Lower lobe of right lung (tissue), 2 donors: ENCODE data around the gene MYH2. TPM values are rescaled to one million over a fixed set of nuclear protein-coding genes. Genes with fewer than 3 reads are reported as not detected.

Source experiments
- ATAC-seq, 2 donors: fragments of 200-7000 bp; cut with Tn5 transposase; one replicate each; pipeline ENCODE4 v1.9.1; 2020 to 2022; ENCODE audit warnings: mild to moderate bottlenecking in 2 of 2, moderate library complexity in 2 of 2
- DNase-seq: peaks from one replicate; pipeline ENCODE4 v3.0.0-alpha.2; 2020
- H3K27ac ChIP-seq: fragments of 200-600 bp; one replicate; pipeline ENCODE4 v1.8.0; 2022
- H3K27me3 ChIP-seq: fragments of 200-600 bp; one replicate; pipeline ENCODE4 v1.8.0; 2022; ENCODE audit warnings: low read depth
- H3K36me3 ChIP-seq: fragments of 200-600 bp; one replicate; pipeline ENCODE4 v1.8.0; 2022; ENCODE audit warnings: mild to moderate bottlenecking
- H3K4me1 ChIP-seq: fragments of 200-600 bp; one replicate; pipeline ENCODE4 v1.8.0; 2022
- H3K4me3 ChIP-seq: fragments of 200-600 bp; one replicate; pipeline ENCODE4 v1.8.0; 2022; ENCODE audit warnings: mild to moderate bottlenecking
- H3K9me3 ChIP-seq: fragments of 200-600 bp; one replicate; pipeline ENCODE4 v1.8.0; 2022
- CTCF ChIP-seq: fragments of 200-600 bp; IDR thresholded peaks from one replicate; pipeline ENCODE4 v1.8.0; 2022; ENCODE audit warnings: antibody characterized with exemption, mild to moderate bottlenecking
- intact Hi-C: fragments of 100-400 bp; cut with DNase I; formaldehyde crosslinking; loops from one replicate; pipeline ENCODE4 v1.11.0; 2022
- long read RNA-seq: library from polyadenylated mRNA; unstranded; transcript quantifications from one replicate; pipeline ENCODE4 v2.0.0, GENCODE V29; 2021
- total RNA-seq: library from RNA; stranded (reverse); fragmentation: NEBNext Ultra II Directional; extraction: Animal tissue kit (Norgen Biotek cat#: 25700); gene quantifications from one replicate; pipeline ENCODE4 v1.2.1, GENCODE V29; 2021
- donor health status: DM: no; HTN: yes; CAD: no; lungs with severe emphysema.

Gene MYH2
- total RNA-seq, result 0.06 TPM
- long read RNA-seq, result 0 reads

- ATAC-seq, result no peak
- Histone ChIP-seq H3K36me3 (no peaks in the 10 kb centered on the region), H3K9me3 (no peaks in the 10 kb centered on the region), H3K27me3 (no peaks in the 10 kb centered on the region), H3K4me3 (no peak within 1 kb of the TSS), H3K27ac (no peak within 1 kb of the TSS), H3K4me1 (no peaks in the 10 kb centered on the region)
- no peak for DNase-seq
- no peak for TF ChIP-seq CTCF
- intact Hi-C loops, result no loop called here
These were observed at the start of gene MYH2 for GRCh38 chr17:10549096-10549842. Gene MYH2 (minus strand): TSS chr17:10549658. CDS start chr17:10547920, 1,738 bp downstream.

- ATAC-seq, result no peak
- Histone ChIP-seq H3K9me3 (no peaks in the 10 kb centered on the region), H3K4me1 (no peaks in the 10 kb centered on the region), H3K4me3 (no peak overlapping the region), H3K27me3 (peaks cover under 1% of the 10 kb centered on the region), H3K36me3 (no peaks in the 10 kb centered on the region), H3K27ac (no peak overlapping the region)
- DNase-seq, result no peak
- intact Hi-C loops, result no loop called here
- no peak for TF ChIP-seq CTCF
These were observed 49.2 kb upstream of the MYH2 start for GRCh38 chr17:10598621-10599020.

GRCh38 chr17:10589553-10590145 is 40.2 kb upstream of the MYH2 start:
- Histone ChIP-seq H3K36me3 (no peaks in the 10 kb centered on the region), H3K4me3 (no peak overlapping the region), H3K27me3 (peaks cover 4% of the 10 kb centered on the region), H3K4me1 (no peaks in the 10 kb centered on the region), H3K9me3 (no peaks in the 10 kb centered on the region), H3K27ac (no peak overlapping the region)
- ATAC-seq (no peak), DNase-seq (no peak)
- intact Hi-C loops, result no loop called here
- TF ChIP-seq CTCF, result no peak

- H3K4me1 ChIP-seq, result no peaks in the 10 kb centered on the region
- ATAC-seq (no peak), DNase-seq (no peak)
- H3K27ac ChIP-seq, result no peak overlapping the region
- no peaks in the 10 kb centered on the region for H3K9me3 ChIP-seq
- TF ChIP-seq CTCF, result no peak
- H3K36me3 ChIP-seq, result no peaks in the 10 kb centered on the region
- intact Hi-C loops, result no loop called here
- H3K4me3 ChIP-seq, result no peak overlapping the region
- no peaks in the 10 kb centered on the region for H3K27me3 ChIP-seq
These were observed 36.1 kb upstream of the MYH2 start for GRCh38 chr17:10585529-10585928.

GRCh38 chr17:10583834-10584233 is 34.4 kb upstream of the MYH2 start:
- Histone ChIP-seq H3K36me3 (no peaks in the 10 kb centered on the region), H3K9me3 (no peaks in the 10 kb centered on the region), H3K27ac (no peak overlapping the region), H3K4me1 (no peaks in the 10 kb centered on the region), H3K4me3 (no peak overlapping the region), H3K27me3 (no peaks in the 10 kb centered on the region)
- no peak for TF ChIP-seq CTCF
- no peak for DNase-seq
- ATAC-seq, result no peak
- intact Hi-C loops, result no loop called here
